Neural cell (in vitro differentiated cells): ENCODE measurements around the gene NR4A3.

ENCODE experiments used
- EZH2 ChIP-seq: fragments of 200-600, 300-800 bp; shearing (Covaris generic), sonication (generic); IDR thresholded peaks from 2 replicates; pipeline ENCODE4 v1.6.1; 2014; ENCODE audit warnings: antibody characterized with exemption, low read length, borderline replicate concordance, mild to moderate bottlenecking; ENCODE audit not compliant: insufficient read depth, poor library complexity, severe bottlenecking
- POLR2AphosphoS5 ChIP-seq: IDR thresholded peaks from 2 replicates; pipeline ENCODE4 v1.6.1; 2012
- SMC3 ChIP-seq: fragments of 450-650 bp; conservative IDR thresholded peaks from 2 replicates; pipeline ENCODE4 v1.6.1; 2014; ENCODE audit warnings: antibody characterized with exemption, mild to moderate bottlenecking, moderate library complexity; ENCODE audit not compliant: poor library complexity
- TF ChIP-seq, protein P1 (sequence below): fragments of 450-650 bp; IDR thresholded peaks from 2 replicates; pipeline ENCODE4 v1.5.1; 2014; ENCODE audit warnings: antibody characterized with exemption, mild to moderate bottlenecking, moderate library complexity; ENCODE audit not compliant: poor library complexity, severe bottlenecking

DNA sequence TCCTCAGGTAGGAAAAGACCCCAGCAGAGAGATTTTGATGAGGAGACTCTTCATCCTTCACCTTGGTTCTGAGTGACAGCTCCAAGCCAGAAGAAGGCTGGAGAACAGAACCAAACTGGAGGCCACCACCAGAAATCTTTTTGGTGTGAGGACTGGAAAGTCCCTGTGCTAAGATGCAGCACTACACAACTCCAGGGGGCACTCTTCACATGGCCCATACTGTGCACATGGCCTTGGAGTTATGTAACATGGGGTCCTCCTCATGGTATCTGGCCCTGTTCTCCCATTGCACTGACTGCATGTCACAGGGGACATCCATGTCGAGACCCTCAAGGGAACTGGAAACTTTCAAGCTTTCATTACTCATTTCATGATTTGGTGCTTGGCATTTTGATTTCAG lies 67.4 kb downstream of the NR4A3 start:
- no peak for TF ChIP-seq SMC3
- TF ChIP-seq, protein P1, sequence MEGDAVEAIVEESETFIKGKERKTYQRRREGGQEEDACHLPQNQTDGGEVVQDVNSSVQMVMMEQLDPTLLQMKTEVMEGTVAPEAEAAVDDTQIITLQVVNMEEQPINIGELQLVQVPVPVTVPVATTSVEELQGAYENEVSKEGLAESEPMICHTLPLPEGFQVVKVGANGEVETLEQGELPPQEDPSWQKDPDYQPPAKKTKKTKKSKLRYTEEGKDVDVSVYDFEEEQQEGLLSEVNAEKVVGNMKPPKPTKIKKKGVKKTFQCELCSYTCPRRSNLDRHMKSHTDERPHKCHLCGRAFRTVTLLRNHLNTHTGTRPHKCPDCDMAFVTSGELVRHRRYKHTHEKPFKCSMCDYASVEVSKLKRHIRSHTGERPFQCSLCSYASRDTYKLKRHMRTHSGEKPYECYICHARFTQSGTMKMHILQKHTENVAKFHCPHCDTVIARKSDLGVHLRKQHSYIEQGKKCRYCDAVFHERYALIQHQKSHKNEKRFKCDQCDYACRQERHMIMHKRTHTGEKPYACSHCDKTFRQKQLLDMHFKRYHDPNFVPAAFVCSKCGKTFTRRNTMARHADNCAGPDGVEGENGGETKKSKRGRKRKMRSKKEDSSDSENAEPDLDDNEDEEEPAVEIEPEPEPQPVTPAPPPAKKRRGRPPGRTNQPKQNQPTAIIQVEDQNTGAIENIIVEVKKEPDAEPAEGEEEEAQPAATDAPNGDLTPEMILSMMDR = no peak
- TF ChIP-seq EZH2 = no peak
- TF ChIP-seq POLR2AphosphoS5 = no peak
